Kasumi-1 (cell line): ENCODE data around the gene TCF19.

Experiments
- DNase-seq, 2 experiments: peaks; one replicate each; lab custom pipeline; 2025; lab: John Stamatoyannopoulos, UW

The TCF19 gene, protein sequence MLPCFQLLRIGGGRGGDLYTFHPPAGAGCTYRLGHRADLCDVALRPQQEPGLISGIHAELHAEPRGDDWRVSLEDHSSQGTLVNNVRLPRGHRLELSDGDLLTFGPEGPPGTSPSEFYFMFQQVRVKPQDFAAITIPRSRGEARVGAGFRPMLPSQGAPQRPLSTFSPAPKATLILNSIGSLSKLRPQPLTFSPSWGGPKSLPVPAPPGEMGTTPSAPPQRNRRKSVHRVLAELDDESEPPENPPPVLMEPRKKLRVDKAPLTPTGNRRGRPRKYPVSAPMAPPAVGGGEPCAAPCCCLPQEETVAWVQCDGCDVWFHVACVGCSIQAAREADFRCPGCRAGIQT

DNA sequence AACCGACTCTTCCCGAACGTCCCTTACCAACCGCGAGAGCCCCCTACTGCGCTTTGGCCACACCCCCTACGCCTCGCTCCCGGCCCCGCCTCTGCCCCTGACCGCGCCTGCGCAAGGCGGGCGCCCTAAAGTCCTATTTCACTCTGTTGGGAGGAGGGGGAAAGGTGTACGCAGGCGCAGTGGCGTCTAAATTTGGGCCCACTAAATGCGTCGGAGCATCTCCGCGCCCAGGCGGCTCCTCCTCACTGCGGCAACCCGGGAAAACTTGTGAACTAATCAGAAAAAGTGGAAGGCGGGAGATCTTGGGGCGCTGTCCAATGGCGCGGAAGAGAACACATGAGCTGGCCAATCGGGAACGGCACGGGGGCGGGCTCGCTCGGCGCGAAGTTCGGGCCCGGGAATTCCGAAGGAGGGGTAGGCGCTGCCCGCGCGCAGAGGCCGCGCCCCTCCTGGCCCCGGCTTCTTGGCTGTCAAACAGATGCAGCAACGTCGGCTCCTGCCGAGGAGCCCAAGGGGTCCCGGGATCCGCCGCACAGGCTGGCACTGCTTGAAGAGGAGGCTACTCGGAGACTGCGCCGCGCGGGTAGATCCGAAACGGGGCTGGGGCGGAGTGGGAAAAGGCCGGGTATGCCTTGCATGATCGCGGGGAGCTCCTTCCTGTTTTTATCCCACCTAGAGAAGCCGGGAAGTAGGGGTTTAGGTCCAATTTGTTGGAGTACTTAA lies at the start of gene TCF19:
Gene TCF19, plus strand, starts transcription at position 450 of the 723 bp plus-strand sequence. CDS start 881 bp downstream, outside the sequence.
- peak; percentile 98 to 99 for DNase-seq

DNA sequence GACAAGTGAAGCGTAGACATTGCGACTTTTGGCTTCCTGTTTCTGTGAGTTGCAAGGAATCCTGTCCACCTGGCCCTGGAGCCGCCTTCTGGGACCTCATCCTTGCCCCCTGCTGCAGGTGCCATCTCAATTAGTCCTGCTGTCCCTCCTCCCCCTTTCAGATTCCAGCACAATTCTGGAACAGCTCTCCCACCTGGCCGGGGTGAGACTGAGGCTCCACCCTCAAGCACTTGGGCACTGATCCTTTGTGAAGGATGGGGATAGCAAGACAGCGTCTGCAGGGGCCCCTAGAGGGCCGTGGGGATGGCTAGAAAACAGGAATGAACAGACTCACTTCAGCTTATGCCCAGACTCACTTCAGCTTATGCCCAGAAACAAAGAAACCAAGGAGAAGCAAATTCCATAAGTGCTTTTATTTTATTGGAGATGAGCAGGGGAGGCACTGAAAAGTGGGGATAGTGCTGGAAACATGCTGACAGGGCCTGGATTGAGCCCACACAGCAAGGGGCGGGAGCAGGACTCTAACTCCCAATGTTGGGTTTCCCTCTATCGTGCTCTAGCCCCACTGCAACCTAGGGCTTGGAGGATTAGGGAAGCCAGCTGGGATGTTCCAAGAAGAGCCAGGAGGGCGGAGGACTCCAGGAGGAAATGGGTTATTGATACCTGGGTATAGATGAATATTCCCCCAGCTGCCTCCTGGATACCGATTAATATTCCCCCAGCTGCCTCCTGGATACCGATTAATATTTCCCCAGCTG lies 47.4 kb upstream of the TCF19 start:
- DNase-seq = no peak

DNA sequence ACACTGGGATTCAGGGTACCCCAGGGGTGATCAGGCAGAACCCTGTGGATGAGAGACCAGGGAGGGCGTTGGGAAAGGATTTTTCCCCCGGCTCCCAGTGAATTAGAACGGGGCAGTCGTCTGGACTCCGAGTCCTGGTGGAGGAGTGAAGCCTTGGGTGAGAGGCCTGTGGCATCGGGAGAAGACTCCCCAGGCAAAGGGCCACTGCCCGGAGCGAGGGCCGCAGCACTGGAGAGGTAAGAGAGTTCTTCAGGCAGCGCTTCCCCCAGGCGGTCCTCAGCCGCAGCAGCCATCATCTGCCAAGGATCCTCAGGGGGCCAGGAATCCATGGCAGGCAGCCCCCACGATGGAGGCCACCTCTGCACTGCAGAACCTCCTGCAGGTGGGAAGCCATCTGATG lies 46.7 kb upstream of the TCF19 start:
- DNase-seq = no peak

DNA sequence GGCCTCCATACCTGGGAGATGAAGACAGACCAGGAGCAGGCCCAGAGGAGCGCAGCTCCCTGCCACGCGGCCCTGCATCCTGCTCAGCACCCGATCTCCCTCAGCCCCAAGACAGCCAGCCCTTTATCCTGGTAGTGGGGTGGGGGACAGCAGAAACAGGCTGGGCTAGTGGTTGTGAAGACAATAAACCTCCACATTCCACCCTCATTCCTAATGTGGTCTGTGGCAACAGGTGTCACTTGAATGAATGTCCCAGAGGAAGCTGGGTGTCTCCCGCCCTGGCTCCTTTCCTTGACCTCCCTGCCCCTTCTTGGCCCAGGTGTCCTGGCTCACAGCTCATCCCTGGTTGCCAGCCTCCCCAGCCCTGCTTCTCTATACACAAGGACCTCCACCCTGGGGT lies 45.9 kb upstream of the TCF19 start, which contains the start of gene C6orf15:
Gene C6orf15, minus strand, starts transcription at position 98 of the 400 bp plus-strand sequence. Its CDS starts 20 bp downstream, at position 78.
- DNase-seq = no peak

DNA sequence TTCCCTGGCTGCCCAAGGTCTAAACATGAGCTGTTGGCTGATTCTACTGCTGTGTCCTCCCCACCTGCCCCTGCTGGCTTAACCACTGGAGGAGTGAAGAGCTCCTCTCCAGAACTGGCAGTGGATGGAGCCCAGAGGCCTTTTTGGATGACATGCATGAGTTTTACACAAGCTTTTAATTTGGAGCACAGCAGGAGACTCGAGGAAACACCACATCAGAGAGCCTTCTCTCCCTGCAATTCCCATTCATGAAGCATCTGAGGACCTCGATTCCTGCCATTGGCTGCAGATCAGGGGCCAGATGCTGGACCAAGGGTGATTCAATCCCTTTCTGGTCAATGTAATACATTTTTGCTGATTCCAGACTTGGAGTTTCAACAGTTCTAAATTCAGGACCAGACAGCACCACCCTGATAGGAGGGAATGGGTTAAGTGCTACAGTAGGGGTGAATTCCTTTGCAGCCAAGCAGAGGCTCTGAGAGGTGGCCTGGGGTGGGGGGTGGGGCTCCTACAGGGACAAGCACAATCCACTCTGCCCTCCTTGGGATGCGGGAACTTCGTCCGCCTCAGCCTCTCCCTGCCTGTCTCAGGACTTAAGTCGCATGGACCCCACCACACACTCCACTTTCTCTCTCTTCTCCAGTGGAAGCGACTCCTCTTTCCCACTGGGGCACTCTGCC lies 44.4 kb upstream of the TCF19 start:
- DNase-seq = no peak

DNA sequence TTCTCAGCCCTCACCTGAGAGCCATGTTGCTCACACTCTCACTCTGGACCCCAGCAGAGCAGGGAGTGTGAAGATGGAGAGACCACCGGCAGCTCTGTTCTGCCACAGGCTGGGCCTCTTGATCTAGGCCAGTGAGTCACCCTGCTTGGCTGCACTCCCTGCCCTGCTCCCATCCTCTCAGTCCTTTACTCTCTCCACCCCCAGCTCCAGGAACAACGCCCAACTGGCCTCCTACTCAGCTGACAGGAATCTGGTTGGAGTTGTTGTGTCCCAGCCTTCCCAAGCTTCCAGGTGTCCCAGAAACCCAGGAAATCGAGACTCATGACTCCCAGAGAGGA lies 43.9 kb upstream of the TCF19 start, which contains the start of gene PSORS1C1:
Gene PSORS1C1, plus strand, starts transcription at position 260 of the 338 bp plus-strand sequence. CDS start 14,833 bp downstream, outside the sequence.
- no peak for DNase-seq

DNA sequence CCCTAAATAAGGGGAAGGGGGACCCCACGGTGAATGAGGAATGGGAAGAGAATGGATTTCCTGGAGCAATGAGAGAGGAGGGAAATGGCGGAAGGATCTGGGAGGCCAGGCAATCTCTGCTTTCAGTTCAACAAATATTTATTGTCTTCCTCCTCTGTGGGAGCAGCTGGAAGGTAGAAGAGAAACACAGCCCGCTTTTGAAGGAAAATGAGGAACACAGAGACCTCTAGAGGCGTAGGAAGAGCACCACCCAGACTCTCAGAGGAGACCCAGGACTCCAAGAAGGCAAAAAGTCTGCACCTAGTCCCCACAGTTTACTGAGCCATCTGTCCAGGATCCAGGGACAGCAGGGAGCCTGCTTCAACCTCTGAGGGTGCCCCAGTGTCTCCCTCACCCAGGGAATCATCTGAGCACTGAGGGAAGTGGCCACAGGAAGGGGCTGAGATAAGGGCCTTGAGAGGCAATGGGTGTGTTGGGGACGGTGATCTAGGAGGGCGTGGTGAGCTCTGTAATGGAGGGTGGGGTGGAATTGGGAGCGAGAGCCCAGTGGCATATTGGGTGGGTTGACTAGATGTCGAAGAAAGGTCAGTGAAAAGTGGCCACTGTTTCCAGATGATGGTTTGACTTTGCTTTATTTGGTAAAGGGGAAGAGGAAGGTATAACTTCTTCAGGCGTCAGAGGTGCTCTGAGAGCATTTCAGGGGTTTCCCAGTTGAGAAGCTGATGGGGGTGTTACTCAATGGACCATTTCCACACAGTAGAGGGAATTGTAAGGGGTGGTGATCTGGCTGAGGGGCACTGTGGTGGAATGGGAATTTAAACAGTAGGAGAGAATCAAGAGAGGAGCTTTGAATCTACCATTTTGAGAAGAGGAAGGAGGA lies 43.2 kb upstream of the TCF19 start:
- DNase-seq = peak; percentile 6 to 8

DNA sequence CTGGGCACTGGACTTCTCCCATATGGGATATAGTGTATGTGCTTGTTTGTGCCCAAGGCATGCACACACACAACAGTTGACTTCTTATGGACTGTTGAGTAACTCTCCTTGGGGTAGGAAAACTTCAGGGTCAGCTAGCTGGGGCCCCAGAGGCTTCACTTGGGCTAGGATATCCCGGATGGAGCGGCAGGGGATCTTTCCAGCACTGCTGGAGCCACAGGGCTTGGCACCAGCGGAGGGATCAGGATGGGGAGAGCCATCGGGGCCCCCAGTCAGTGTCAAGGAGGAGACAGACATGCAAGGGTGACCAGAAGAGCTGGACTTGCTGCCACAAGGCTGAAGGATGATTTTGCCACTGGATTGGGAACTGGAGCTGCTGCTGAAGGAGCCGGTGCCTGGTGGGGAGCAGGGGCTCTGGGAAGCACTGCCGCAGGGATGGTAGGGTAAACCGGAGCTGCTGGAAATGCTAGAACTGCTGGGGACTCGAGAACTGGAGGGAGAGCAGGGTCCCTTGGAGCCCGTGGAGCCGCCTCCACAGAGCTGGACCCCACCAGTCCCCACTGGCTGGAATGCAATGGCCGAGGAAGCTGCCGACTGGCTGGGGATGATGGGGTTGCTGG lies 42.3 kb upstream of the TCF19 start:
- no peak for DNase-seq

DNA sequence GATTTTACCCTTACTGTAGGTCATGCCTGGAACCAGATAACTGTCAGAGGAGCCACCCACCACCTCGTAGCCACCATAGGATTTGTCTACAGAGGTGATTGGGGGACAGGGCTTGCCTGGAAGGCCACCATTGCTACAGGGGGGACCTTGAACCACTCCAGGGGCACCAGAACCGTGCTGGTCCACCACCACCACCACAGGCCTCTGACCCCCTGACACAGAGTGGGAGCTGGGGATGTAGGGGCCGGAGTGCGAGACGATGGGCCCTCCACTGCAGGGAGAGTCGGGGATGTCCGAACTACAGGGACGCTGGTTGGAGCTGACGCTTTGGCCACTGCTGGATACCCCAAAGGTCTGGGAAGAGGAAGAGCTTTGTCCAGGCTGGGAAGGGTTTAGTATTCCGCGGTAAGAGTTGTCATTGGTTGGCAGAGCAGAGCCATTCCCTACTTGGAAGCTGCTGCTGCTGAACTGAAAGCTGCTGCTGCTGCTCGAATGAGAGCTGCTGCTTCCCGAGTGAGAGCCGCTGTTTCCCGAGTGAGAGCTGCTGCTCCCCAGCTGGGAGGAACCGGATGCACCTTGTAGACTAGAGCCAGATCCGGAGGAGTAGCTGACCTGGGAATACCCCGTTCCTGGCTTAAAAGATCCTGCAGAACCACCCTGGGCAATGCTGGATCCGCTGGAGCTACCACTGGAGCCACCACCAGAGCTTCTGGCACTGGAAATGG lies 41.6 kb upstream of the TCF19 start:
- no peak for DNase-seq

DNA sequence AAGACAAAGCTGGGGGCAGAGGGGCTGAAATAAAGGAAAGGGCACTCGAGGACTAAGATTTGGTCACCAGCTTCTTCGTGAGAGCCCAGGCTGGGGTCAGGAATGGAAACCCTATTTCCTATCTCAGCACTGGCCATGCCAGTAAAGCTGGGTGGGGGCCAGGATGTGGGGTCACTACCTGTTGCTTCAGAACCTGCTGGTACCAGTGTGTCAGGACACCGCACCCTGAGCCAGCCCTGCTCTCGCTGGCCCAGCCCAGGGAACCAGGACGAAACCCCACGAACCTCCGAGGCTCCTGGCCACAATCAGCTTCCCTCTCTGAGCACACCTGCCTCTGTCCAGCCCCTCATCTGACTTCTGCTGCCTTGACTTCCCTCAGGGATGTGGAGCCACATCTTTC lies 40.2 kb upstream of the TCF19 start:
- no peak for DNase-seq

DNA sequence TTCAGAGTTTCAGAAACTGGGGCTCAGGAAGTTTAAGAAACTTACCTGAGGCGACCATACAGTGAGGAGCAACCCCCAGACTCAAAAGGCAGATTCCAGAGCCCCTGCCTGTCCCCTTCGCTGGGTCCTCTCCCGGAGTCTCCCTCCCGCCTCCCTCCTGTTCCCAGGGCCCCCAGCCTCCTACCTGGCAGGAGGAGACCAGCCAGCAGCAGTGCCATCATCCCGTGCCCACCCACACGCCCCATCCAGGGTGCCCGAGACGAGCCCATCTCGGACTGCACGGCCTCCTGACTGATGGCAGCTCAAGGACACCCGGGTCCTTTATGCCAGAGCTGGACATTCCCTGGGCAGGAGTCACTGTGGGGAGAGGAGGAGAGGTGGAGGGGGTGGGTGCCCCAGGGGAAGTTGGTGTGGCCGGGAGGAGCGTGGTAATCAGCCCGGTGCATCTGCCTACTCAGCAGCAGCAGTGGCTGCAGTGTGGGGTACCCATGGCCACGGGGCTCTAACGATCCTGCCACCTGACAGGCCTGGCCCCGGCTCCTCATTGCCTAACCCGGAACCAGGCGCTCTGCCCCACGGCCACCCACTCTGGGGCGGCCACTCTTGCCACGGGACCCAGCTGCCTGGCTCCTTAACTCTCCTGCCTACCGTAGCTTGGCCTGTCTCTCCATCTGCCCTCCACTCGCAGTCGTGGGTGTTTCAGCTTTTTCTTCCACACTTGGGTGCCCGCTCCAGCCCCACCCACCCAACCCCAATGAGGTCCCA lies 38.1 kb upstream of the TCF19 start, which contains the start of gene CDSN:
Gene CDSN, minus strand, starts transcription at position 296 of the 765 bp plus-strand sequence. Its CDS starts 27 bp downstream, at position 269.
- DNase-seq = no peak

DNA sequence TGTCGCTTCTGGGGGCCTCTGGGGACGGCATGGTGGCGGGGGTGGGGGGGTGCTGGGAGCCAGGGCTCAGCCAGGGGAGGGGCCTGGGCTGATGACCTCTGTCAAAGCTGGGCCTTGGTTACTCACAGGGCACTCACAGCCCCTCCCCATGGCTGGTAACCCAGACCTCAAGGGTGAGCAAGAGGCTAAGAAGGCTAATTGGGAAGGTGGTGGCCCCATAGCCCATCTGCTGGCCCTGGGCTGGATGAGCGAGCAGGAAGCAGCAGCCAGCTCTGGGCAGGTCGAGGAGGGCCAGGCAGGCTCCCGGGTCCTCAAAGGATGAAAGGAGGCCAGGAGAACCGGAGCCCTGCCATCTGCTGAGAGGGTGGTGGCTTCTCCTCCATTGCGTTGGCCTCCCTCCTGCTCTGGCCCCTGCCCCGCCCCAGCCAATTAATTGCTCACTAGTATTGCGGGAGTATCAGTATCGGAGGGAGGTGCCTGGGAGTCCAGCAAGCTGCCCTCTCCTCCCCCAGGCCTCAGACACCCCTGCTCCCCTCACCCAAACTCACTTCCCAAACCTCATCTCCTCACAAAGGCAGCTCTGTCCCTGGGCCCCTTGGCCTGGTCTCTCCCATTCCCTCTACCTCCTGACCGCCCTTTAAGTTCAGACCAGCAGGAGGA lies 37.1 kb upstream of the TCF19 start:
- no peak for DNase-seq

DNA sequence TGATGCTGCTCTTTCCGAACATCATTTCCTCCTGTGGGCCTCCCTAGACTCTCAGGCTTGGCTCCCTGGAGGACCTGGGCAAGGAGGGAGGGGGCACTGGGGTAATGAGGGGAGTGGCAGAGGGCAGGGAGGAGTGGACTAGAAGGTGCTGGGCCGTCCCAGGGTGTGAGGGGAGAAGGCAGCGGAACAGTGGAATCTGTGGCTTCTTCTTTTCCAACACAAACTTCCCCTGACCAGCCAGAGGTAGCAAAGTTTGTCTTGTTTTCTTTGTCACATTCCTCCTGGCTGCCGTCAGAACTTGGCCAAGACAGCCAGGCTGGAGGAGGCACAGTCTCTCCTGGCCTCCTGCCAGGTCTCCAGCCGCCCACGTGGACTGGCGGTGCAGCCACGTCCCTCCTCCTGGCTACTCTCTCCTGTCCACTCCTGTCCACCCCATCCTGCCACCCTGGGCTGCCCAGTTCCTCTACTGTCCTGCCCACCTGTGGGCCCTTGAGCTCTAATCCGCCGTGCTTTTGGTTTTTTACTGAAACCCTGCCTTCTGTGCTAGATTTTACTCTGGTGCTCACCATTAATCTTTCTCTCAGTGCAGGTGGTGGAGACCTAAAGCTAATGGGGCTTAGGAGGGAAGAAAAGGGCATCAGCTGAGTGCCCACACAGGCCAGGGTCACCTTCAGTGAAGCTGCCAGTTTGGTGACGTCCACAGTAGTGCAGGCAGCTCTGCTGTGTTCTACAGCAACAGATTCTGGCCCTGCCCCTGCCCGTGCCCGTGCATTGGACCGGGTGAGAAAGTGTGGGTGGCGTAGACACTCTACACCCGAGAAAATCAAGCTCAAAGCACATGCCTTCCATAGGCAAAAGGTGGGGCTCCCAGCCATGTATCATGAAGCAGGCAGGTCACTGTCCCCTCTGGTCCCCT lies 35.3 kb upstream of the TCF19 start:
- DNase-seq = no peak

DNA sequence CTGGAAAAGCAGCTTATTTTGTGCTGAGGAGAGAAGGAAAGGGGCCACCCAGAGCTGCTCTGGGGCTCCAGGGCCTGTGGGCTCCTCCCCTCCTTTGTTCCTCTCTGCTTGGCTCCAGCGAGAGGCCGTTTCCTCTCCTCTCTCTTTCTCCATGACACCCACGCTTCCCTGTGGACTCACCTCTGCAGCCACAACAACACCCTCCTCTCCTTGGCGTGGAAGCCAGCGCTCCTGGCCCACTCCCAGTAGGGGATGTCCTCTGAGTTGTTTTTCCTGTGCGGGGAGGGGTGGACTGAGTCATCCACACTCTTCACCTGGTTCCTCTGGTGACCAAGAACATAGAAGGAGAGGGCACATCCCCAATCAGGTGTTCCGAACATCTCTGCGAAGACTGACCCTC lies 33.2 kb upstream of the TCF19 start:
- DNase-seq = no peak

DNA sequence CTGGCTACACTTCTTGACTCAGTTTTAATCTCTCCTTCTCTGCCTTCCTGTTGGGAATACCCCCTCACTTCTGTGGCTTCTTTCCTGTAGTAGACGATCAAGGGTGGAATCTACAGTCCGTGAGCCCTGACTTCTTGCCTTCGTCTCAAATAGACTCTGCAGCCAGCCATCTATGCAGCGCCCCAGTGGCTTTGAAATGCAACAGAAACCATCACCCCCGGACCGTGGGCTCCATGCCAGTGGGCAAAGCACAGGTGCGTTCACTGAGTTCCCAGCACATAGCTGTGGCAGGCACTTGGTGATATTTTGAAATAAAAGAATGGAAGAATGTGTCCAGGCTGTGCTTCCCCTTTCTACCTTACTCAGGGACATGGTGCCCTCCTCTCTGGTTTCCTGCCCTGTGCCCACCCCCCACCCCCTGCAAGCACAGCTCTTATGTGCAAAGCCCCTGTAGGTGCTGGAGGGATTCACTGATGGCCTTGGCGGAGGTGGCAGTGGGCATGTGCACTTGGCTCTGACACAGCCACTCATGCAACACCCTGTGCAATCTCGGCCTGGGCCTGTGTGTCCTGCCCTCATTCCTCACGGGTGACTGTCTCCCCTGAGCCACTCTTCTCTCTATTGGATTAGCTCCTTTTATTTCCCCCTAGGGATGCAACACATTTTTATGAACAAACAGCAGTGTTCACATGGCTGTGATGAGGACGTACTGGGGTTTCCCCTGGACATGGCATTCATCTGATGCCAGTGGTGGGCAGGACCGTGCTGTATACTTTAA lies 32.6 kb upstream of the TCF19 start:
- DNase-seq = no peak

DNA sequence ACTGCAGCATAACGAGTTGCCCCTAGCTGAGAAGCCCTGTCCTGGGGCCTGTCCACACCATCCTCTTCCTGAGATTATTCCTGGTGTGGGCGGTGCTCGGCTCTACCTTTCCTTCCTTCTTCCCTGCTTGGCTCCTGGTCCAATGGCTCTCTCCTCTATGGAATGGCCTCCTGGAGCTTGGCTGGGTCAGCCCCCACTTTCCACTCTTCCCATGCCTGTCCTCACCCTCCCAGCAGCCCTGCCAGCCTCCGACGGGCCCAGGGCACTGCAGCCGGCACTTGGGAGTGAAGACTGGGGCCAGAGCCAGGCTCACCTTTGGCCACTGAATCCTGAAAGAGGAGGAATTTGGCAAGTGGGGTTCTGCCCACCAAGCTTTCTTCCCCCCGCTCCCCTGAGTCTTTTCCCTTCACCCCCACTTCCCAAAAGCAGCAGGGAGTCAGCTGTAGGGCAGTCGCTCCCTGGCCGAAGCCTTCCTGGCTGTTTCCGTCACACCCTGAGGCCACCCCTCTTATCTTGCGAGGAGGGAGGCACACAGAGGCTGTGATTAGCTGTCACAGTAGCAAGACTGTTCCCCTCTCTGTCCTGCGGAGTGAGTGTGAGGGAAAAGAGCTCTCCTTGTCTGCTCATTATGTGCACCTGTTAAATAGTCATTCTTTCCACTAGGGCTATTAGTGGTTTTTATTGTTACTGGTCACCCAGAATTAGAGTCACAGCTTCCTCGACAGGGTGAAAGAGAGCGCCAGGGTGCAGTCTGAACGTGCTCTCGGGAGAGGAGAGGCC lies 31.8 kb upstream of the TCF19 start:
- DNase-seq = no peak
